K562 (cell line): ENCODE data around the gene CPLX4. TPM values are rescaled to one million over a fixed set of nuclear protein-coding genes. Genes with fewer than 3 reads are reported as not detected.
A peak's percentile ranks its signal among the peaks of the same experiment; 100 is the strongest.

ENCODE experiments used
- C11orf30 ChIP-seq: fragments of 450-650 bp; IDR thresholded peaks from 2 replicates; pipeline ENCODE4 v1.6.1; 2016; ENCODE audit warnings: low read depth, mild to moderate bottlenecking
- CHD1 ChIP-seq: fragments of 200-600 bp; sonication (generic); IDR thresholded peaks from one replicate; pipeline ENCODE4 v1.6.1; 2012; ENCODE audit warnings: mild to moderate bottlenecking, moderate library complexity, low read length, inconsistent platforms
- COPS2 ChIP-seq: fragments of 450-650 bp; conservative IDR thresholded peaks from 2 replicates; pipeline ENCODE4 v1.6.1; 2016; ENCODE audit warnings: mild to moderate bottlenecking, moderate library complexity
- ESRRA ChIP-seq: fragments of 450-650 bp; IDR thresholded peaks from 2 replicates; pipeline ENCODE4 v1.6.1; 2014; ENCODE audit warnings: low read depth, mild to moderate bottlenecking, moderate library complexity, borderline replicate concordance
- HMGN3 ChIP-seq: IDR thresholded peaks from 2 replicates; pipeline ENCODE4 v1.6.1; 2011; ENCODE audit warnings: borderline replicate concordance, low read depth, mild to moderate bottlenecking, mixed read lengths, low read length; ENCODE audit not compliant: insufficient read length; ENCODE audit errors: extremely low read depth
- NRF1 ChIP-seq, 2 experiments: fragments of 450-650 bp; IDR thresholded peaks in 1 of 2; conservative IDR thresholded peaks in 1 of 2; 2 replicates each; pipeline ENCODE4 v1.6.1; 2014; ENCODE audit warnings: mild to moderate bottlenecking in 2 of 2
- PHF8 ChIP-seq: fragments of 200-600 bp; sonication (generic); IDR thresholded peaks from 2 replicates; pipeline ENCODE4 v1.6.1; 2012; ENCODE audit warnings: mixed run types, mild to moderate bottlenecking, inconsistent platforms, low read length, moderate library complexity, borderline replicate concordance
- RB1 ChIP-seq: fragments of 450-650 bp; IDR thresholded peaks from 2 replicates; pipeline ENCODE4 v1.6.1; 2017; ENCODE audit warnings: low read depth, mild to moderate bottlenecking
- RBM25 ChIP-seq: fragments of 200-400 bp; formaldehyde crosslinking; IDR thresholded peaks from 2 replicates; pipeline ENCODE4 v1.6.1; 2018; ENCODE audit warnings: low read length, low read depth, moderate library complexity; ENCODE audit not compliant: severe bottlenecking
- SIN3B ChIP-seq: fragments of 450-650 bp; IDR thresholded peaks from 2 replicates; pipeline ENCODE4 v1.6.1; 2017; ENCODE audit warnings: low read depth, mild to moderate bottlenecking, moderate library complexity
- YY1 ChIP-seq, 3 experiments: IDR thresholded peaks; 2 replicates each; pipeline ENCODE4 v1.6.1; 2011; ENCODE audit warnings: low read length in 2 of 3, mild to moderate bottlenecking in 2 of 3, moderate library complexity in 2 of 3, borderline replicate concordance in 1 of 3, control low read depth in 1 of 3, low read depth in 1 of 3; ENCODE audit not compliant: insufficient read depth in 3 of 3, insufficient replicate concordance in 2 of 3, control insufficient read depth in 1 of 3, insufficient read length in 1 of 3; ENCODE audit errors: extremely low read depth in 1 of 3
- polyA plus RNA-seq, 8 experiments: library from polyadenylated mRNA; depleted of rRNA in 4 of 8; stranded (reverse) in 5 of 8; unstranded in 3 of 8; fragments of >200 nt; fragmentation: Nextera tagmentation in 2 of 8; fragmentation: Illumina TruSeq in 1 of 8; extraction: Ambion mirVana in 2 of 8; extraction: Trizol in 1 of 8; gene quantifications; 2 replicates each; pipeline versions ENCODE4 v1.2.1 to v1.2.3, GENCODE V29; 2011 to 2014; ENCODE audit warnings: inconsistent platforms in 1 of 8, missing spikeins in 1 of 8
- total RNA-seq, 7 experiments: library from RNA; depleted of rRNA in 6 of 7; stranded (reverse); fragments of >200 nt in 6 of 7; fragmentation: Illumina TruSeq in 2 of 7; extraction: Trizol in 2 of 7; gene quantifications; 2 replicates each; pipeline versions ENCODE4 v1.2.1 to v1.2.3, GENCODE V29; 2011 to 2021; ENCODE audit warnings: low replicate concordance in 1 of 7
- TF ChIP-seq, protein P1 (sequence below): sonication (generic); formaldehyde crosslinking; IDR thresholded peaks from 2 replicates; pipeline ENCODE4 v1.8.0; 2022; ENCODE audit warnings: mild to moderate bottlenecking, missing genetic modification reagents
- TF ChIP-seq, protein P2 (sequence below), 2 experiments: IDR thresholded peaks; 2 replicates each; pipeline ENCODE4 v1.6.1; 2011; ENCODE audit warnings: borderline replicate concordance in 1 of 2, control low read depth in 1 of 2, low read depth in 1 of 2, low read length in 1 of 2, mild to moderate bottlenecking in 1 of 2, mixed read lengths in 1 of 2, moderate library complexity in 1 of 2; ENCODE audit not compliant: insufficient read depth in 1 of 2, insufficient read length in 1 of 2, poor library complexity in 1 of 2, severe bottlenecking in 1 of 2; ENCODE audit errors: extremely low read depth in 1 of 2
- TF ChIP-seq, protein P3 (sequence below), 2 experiments: fragments of 200-800 bp in 1 of 2; sonication (Bioruptor generic) in 1 of 2; sonication (generic) in 1 of 2; formaldehyde crosslinking in 1 of 2; IDR thresholded peaks in 1 of 2; conservative IDR thresholded peaks in 1 of 2; 2 replicates each; pipeline versions ENCODE4 v1.5.0 to v1.6.1; 2016 to 2020; ENCODE audit warnings: missing compliant biosample characterization in 1 of 2, missing genetic modification characterization in 1 of 2, missing genetic modification reagents in 1 of 2

The CPLX4 gene
- total and polyA plus RNA-seq, 9 of the 15 experiments (the other 6 are each of a cell fraction or from before 2014, with no cell fraction given), result not detected

DNA sequence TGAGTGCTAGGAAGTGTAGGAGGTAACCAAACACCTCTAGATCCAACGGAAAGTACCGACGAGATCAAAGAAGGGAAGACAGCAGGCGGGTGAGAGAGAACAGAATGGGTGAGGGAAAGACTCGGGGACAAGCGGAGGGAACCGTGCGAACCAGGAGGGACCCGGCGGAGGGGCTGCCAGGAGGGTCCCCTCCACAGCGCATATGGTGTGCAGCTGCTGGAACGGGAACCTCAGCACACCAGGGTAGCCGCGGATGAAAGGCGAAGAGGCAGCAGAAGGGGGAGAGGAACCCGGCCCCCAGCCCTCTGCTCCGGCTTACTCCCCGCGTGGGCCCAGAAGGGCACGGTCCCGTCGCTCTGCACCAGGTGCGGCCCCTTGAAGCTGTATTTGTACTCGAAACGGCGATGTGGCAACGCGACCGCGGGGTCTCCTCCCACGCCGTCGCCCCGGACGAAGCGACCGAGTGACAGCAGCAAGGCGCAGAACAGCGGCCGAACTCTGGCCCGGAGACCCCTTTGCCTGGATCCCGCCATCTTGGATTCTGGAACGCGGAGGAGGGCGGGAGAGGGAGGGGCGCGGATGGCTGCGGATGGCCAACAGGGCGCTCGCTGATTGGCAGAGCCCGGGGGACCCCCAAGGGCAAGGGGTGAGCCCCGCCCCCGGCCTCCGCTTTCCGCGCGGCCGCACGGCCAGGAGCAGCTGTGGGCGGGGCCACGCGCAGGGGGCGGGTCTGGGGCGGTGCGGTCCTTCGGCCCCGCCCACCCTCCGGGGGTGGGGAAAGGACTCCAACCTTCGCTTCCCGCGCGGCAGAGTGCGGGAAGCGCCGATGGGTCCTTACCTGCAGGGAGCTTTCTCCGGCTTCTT, 40.5 kb upstream of the CPLX4 start, which contains the start of gene LMAN1 (continued):
- TF ChIP-seq COPS2, result no peak
- TF ChIP-seq YY1 (IDR thresholded peaks at IDR 0.05; ENCODE audit: borderline replicate concordance in 1 of 3, control insufficient read depth in 1 of 3, extremely low read depth in 1 of 3, insufficient read depth in 3 of 3, insufficient read length in 1 of 3, insufficient replicate concordance in 2 of 3, low read depth in 1 of 3, low read length in 2 of 3), result peak; percentile 76 to 98 (median 92)
- TF ChIP-seq CHD1, result peak; percentile 94
- TF ChIP-seq, protein P1, sequence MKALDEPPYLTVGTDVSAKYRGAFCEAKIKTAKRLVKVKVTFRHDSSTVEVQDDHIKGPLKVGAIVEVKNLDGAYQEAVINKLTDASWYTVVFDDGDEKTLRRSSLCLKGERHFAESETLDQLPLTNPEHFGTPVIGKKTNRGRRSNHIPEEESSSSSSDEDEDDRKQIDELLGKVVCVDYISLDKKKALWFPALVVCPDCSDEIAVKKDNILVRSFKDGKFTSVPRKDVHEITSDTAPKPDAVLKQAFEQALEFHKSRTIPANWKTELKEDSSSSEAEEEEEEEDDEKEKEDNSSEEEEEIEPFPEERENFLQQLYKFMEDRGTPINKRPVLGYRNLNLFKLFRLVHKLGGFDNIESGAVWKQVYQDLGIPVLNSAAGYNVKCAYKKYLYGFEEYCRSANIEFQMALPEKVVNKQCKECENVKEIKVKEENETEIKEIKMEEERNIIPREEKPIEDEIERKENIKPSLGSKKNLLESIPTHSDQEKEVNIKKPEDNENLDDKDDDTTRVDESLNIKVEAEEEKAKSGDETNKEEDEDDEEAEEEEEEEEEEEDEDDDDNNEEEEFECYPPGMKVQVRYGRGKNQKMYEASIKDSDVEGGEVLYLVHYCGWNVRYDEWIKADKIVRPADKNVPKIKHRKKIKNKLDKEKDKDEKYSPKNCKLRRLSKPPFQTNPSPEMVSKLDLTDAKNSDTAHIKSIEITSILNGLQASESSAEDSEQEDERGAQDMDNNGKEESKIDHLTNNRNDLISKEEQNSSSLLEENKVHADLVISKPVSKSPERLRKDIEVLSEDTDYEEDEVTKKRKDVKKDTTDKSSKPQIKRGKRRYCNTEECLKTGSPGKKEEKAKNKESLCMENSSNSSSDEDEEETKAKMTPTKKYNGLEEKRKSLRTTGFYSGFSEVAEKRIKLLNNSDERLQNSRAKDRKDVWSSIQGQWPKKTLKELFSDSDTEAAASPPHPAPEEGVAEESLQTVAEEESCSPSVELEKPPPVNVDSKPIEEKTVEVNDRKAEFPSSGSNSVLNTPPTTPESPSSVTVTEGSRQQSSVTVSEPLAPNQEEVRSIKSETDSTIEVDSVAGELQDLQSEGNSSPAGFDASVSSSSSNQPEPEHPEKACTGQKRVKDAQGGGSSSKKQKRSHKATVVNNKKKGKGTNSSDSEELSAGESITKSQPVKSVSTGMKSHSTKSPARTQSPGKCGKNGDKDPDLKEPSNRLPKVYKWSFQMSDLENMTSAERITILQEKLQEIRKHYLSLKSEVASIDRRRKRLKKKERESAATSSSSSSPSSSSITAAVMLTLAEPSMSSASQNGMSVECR (CRISPR knock-in tag), result peak; percentile 61; the same call in 1 of the 2 replicates
- TF ChIP-seq C11orf30, result peak; percentile 46; the same call in 1 of the 2 replicates
- TF ChIP-seq PHF8, result peak; percentile 85
- TF ChIP-seq NRF1 (conservative IDR thresholded peaks at IDR 0.05 in 1 of 2, IDR thresholded peaks at IDR 0.05 in 1 of 2), result peak; percentile 82 to 83
- TF ChIP-seq, protein P2, sequence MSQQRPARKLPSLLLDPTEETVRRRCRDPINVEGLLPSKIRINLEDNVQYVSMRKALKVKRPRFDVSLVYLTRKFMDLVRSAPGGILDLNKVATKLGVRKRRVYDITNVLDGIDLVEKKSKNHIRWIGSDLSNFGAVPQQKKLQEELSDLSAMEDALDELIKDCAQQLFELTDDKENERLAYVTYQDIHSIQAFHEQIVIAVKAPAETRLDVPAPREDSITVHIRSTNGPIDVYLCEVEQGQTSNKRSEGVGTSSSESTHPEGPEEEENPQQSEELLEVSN (IDR thresholded peaks at IDR 0.05; ENCODE audit: borderline replicate concordance in 1 of 2, extremely low read depth in 1 of 2, insufficient read depth in 1 of 2, insufficient read length in 1 of 2, low read depth in 1 of 2, low read length in 1 of 2, poor library complexity in 1 of 2, severe bottlenecking in 1 of 2), result peak in 1 of 2 experiments; percentile 75
- 0 out of 2 replicates have a peak, but pooled peaks have one; percentile 14 for TF ChIP-seq ESRRA
- peak; percentile 52 for TF ChIP-seq HMGN3
- peak; percentile 30 for TF ChIP-seq RBM25
- TF ChIP-seq RB1, result peak; percentile 42; the same call in 1 of the 2 replicates
- 0 out of 2 replicates have a peak, but pooled peaks have one; percentile 53 for TF ChIP-seq SIN3B
- TF ChIP-seq, protein P3, sequence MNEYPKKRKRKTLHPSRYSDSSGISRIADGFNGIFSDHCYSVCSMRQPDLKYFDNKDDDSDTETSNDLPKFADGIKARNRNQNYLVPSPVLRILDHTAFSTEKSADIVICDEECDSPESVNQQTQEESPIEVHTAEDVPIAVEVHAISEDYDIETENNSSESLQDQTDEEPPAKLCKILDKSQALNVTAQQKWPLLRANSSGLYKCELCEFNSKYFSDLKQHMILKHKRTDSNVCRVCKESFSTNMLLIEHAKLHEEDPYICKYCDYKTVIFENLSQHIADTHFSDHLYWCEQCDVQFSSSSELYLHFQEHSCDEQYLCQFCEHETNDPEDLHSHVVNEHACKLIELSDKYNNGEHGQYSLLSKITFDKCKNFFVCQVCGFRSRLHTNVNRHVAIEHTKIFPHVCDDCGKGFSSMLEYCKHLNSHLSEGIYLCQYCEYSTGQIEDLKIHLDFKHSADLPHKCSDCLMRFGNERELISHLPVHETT (CRISPR knock-in tag; conservative IDR thresholded peaks at IDR 0.05 in 1 of 2, IDR thresholded peaks at IDR 0.05 in 1 of 2), result 0 out of 4 replicates have a peak, but pooled peaks of 1 of the 2 experiments have one; percentile 38
